ENCODE measurements around the gene NEK11.

DNA sequence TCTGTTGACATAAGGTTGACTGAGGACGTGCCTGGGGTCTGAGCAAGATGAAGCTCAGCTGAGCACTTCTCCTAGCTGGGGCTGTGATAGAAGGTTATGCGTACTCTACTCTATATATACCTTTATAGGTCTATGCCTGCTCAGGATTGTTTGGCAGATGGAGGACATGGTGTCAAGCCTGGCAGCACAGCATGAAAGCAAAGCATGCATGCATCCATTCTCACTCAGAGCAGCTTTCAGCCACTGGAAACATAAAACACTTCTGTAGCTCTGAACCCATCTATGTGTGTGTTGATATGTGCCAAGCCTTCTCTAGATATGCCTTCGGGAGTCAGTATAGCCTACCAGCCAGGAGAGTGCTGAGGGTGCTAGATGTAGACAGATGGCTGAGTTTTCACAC, 212.6 kb downstream of the NEK11 start:
- TF ChIP-seq, protein P1, sequence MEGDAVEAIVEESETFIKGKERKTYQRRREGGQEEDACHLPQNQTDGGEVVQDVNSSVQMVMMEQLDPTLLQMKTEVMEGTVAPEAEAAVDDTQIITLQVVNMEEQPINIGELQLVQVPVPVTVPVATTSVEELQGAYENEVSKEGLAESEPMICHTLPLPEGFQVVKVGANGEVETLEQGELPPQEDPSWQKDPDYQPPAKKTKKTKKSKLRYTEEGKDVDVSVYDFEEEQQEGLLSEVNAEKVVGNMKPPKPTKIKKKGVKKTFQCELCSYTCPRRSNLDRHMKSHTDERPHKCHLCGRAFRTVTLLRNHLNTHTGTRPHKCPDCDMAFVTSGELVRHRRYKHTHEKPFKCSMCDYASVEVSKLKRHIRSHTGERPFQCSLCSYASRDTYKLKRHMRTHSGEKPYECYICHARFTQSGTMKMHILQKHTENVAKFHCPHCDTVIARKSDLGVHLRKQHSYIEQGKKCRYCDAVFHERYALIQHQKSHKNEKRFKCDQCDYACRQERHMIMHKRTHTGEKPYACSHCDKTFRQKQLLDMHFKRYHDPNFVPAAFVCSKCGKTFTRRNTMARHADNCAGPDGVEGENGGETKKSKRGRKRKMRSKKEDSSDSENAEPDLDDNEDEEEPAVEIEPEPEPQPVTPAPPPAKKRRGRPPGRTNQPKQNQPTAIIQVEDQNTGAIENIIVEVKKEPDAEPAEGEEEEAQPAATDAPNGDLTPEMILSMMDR (IDR thresholded peaks at IDR 0.05; ENCODE audit: poor library complexity): no peak
- TF ChIP-seq EZH2 (IDR thresholded peaks at IDR 0.05; ENCODE audit: borderline replicate concordance): no peak
